OCI-LY3 (cell line): ENCODE measurements around the gene ZNF93.

Experiments used
- EZH2phosphoT487 ChIP-seq: fragments of 200-600 bp; shearing (Covaris generic); IDR thresholded peaks from 2 replicates; pipeline ENCODE4 v1.6.1; 2018; ENCODE audit warnings: antibody characterized with exemption, mixed run types, low read depth
- TF ChIP-seq, protein P1 (sequence below): fragments of 200-600, 300-600 bp; sonication (generic); IDR thresholded peaks from 2 replicates; pipeline ENCODE4 v1.5.1; 2014; ENCODE audit warnings: antibody characterized with exemption, low read length, low read depth

DNA sequence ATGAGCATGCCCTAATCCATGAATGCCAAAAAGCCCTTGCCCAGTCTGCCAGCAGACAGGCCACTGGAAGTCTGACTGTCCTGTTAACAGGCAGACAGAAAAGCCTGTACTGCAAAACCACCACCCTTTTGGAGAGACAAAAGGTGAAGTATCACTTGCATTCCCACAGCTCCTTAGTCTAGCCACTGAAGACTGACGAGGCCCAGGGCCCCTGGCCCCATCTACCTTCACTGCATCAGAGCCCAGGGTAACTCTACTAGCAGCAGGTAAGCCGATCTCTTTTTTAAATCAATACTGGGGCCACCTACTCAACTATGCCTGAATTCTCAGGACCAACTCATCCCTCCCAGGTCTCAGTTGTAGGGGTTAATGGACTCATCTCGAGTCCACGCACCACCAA is 45.5 kb downstream of the ZNF93 start:
- TF ChIP-seq, protein P1, sequence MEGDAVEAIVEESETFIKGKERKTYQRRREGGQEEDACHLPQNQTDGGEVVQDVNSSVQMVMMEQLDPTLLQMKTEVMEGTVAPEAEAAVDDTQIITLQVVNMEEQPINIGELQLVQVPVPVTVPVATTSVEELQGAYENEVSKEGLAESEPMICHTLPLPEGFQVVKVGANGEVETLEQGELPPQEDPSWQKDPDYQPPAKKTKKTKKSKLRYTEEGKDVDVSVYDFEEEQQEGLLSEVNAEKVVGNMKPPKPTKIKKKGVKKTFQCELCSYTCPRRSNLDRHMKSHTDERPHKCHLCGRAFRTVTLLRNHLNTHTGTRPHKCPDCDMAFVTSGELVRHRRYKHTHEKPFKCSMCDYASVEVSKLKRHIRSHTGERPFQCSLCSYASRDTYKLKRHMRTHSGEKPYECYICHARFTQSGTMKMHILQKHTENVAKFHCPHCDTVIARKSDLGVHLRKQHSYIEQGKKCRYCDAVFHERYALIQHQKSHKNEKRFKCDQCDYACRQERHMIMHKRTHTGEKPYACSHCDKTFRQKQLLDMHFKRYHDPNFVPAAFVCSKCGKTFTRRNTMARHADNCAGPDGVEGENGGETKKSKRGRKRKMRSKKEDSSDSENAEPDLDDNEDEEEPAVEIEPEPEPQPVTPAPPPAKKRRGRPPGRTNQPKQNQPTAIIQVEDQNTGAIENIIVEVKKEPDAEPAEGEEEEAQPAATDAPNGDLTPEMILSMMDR: no peak
- no peak for TF ChIP-seq EZH2phosphoT487
